K562 (cell line): Measurements from ENCODE around the gene ORC4. TPM values are rescaled to one million over a fixed set of nuclear protein-coding genes. Genes with fewer than 3 reads are reported as not detected.

Source experiments
- ATAC-seq: fragments of 200-7000 bp; cut with Tn5 transposase; 3 replicates; pipeline ENCODE4 v1.9.1; 2020; ENCODE audit warnings: moderate library complexity
- Bru-seq: library from RNA; stranded (reverse); fragments of 400-500 nt; gene quantifications from one replicate; lab custom pipeline; 2021; lab: Mats Ljungman, UMichigan
- BruChase-seq, 2 experiments: library from RNA; stranded (reverse); fragments of 400-500 nt; gene quantifications; one replicate each; lab custom pipeline; 2021; lab: Mats Ljungman, UMichigan
- BruUV-seq: library from RNA; stranded (reverse); fragments of 400-500 nt; replicated peaks from 2 replicates; lab custom pipeline; 2021; lab: Mats Ljungman, UMichigan
- CTCF ChIA-PET: fragments of 300-600 bp; formaldehyde crosslinking; extraction: SDS; loops from one replicate; lab custom pipeline; 2021; ENCODE audit warnings: low intra/inter-chr PET ratio; lab: Yijun Ruan, JAX
- POLR2A ChIA-PET: fragments of 300-600, 350-650 bp; sonication (Branson Sonifier 250); formaldehyde crosslinking; extraction: SDS; loops from one replicate; lab custom pipeline; 2021; ENCODE audit warnings: antibody characterized with exemption, inconsistent platforms; lab: Yijun Ruan, JAX
- DNase-seq, 4 experiments: peaks; one replicate each; pipeline versions ENCODE4 v3.0.0 to v3.0.0-alpha.2; 2011 to 2018; ENCODE audit warnings: low spot score in 3 of 4, mixed read lengths in 3 of 4; ENCODE audit errors: extremely low read depth in 1 of 4
- FAIRE-seq: peaks from 2 replicates; lab custom pipeline; 2011; peaks lifted over from hg19 to GRCh38; lab: Jason Lieb, UNC
- H2AFZ ChIP-seq: 2 replicates; pipeline ENCODE4 v1.6.0; 2011; ENCODE audit warnings: low read depth, low read length, control low read depth, inconsistent platforms
- H3K27ac ChIP-seq: fragments of 200-600 bp; 3 replicates; pipeline ENCODE4 v1.8.0; 2011; ENCODE audit warnings: low read depth, mild to moderate bottlenecking, control low read depth, inconsistent platforms, low read length, moderate library complexity, mixed read lengths; ENCODE audit errors: extremely low read depth
- H3K27me3 ChIP-seq, 2 experiments: fragments of 300-600 bp in 1 of 2; 2 replicates in 1 of 2; 3 replicates in 1 of 2; pipeline versions ENCODE4 v1.6.0 to v1.8.0; 2011; ENCODE audit warnings: inconsistent platforms in 2 of 2, low read length in 2 of 2, mild to moderate bottlenecking in 1 of 2, mixed read lengths in 1 of 2, moderate library complexity in 1 of 2; ENCODE audit not compliant: control insufficient read depth in 2 of 2, insufficient read depth in 2 of 2
- H3K36me3 ChIP-seq: fragments of 300-600 bp; 3 replicates; pipeline ENCODE4 v1.8.0; 2011; ENCODE audit warnings: mild to moderate bottlenecking, low read length, inconsistent platforms; ENCODE audit not compliant: control insufficient read depth, insufficient read depth
- H3K4me1 ChIP-seq, 2 experiments: fragments of 200-600 bp in 1 of 2; replicated peaks in 1 of 2; 2 replicates in 1 of 2; 3 replicates in 1 of 2; pipeline versions ENCODE4 v1.5.1 to v1.8.0; 2011; ENCODE audit warnings: inconsistent platforms in 2 of 2, low read length in 2 of 2, mild to moderate bottlenecking in 1 of 2, mixed read lengths in 1 of 2, moderate library complexity in 1 of 2; ENCODE audit not compliant: control insufficient read depth in 2 of 2, insufficient read depth in 2 of 2
- H3K4me2 ChIP-seq: 2 replicates; pipeline ENCODE4 v1.6.1; 2011; ENCODE audit warnings: low read length, control low read depth, inconsistent platforms, mixed read lengths; ENCODE audit not compliant: insufficient read depth
- H3K4me3 ChIP-seq: fragments of 200-600 bp; sonication (generic), shearing (Covaris generic); 2 replicates; pipeline ENCODE4 v1.5.1; 2016; ENCODE audit warnings: control low read depth, inconsistent platforms
- H3K79me2 ChIP-seq: fragments of 200-600 bp; 3 replicates; pipeline ENCODE4 v1.8.0; 2011; ENCODE audit warnings: low read length, inconsistent platforms; ENCODE audit not compliant: control insufficient read depth, insufficient read depth
- H3K9ac ChIP-seq, 2 experiments: 2 replicates each; pipeline versions ENCODE4 v1.6.0 to v1.6.1; 2011; ENCODE audit warnings: low read depth in 2 of 2, low read length in 2 of 2, control low read depth in 1 of 2, inconsistent platforms in 1 of 2, mild to moderate bottlenecking in 1 of 2, mixed read lengths in 1 of 2; ENCODE audit not compliant: insufficient read depth in 1 of 2
- H3K9me1 ChIP-seq: one replicate; pipeline ENCODE4 v1.6.0; 2011; ENCODE audit warnings: inconsistent platforms, mild to moderate bottlenecking, low read length, moderate library complexity; ENCODE audit not compliant: control insufficient read depth, insufficient read depth
- H3K9me3 ChIP-seq: replicated peaks from 2 replicates; pipeline ENCODE4 v1.5.1; 2011; ENCODE audit warnings: low read depth, low read length, inconsistent platforms; ENCODE audit not compliant: control insufficient read depth, insufficient read depth
- H4K20me1 ChIP-seq: replicated peaks from 2 replicates; pipeline ENCODE4 v1.6.1; 2011; ENCODE audit warnings: low read length, inconsistent platforms, mixed read lengths; ENCODE audit not compliant: control insufficient read depth, insufficient read depth
- COPS2 ChIP-seq: fragments of 450-650 bp; conservative IDR thresholded peaks from 2 replicates; pipeline ENCODE4 v1.6.1; 2016; ENCODE audit warnings: mild to moderate bottlenecking, moderate library complexity
- MGA ChIP-seq: fragments of 450-650 bp; IDR thresholded peaks from 2 replicates; pipeline ENCODE4 v1.6.1; 2016; ENCODE audit warnings: mild to moderate bottlenecking, moderate library complexity
- WGBS: fragments of 100-300 bp; shearing (Covaris generic); methylation state at CpG from one replicate; pipeline ENCODE4 v1.1.6; 2016; ENCODE audit warnings: low coverage, mixed read lengths; ENCODE audit not compliant: insufficient coverage; ENCODE audit errors: missing lambda C conversion rate; 5-methylcytosine and 5-hydroxymethylcytosine counted together
- in situ Hi-C: fragments of 300-500 bp; cut with MboI; formaldehyde crosslinking; loops from 4 replicates; pipeline ENCODE4 v1.15.0; 2018; ENCODE audit warnings: inconsistent platforms, mixed read lengths
- intact Hi-C: fragments of 100-400 bp; cut with micrococcal nuclease; formaldehyde crosslinking; loops from 2 replicates; pipeline ENCODE4 v1.14.2; 2022
- long read RNA-seq, 3 experiments: library from polyadenylated mRNA in 2 of 3; library from RNA in 1 of 3; unstranded in 2 of 3; stranded (forward) in 1 of 3; transcript quantifications; one replicate each; pipeline ENCODE4 v2.0.0, GENCODE V29; 2019 to 2022
- polyA minus RNA-seq, 3 experiments: library from RNA; depleted of rRNA, polyadenylated mRNA; stranded (reverse); fragments of >200 nt; gene quantifications; 2 replicates each; pipeline ENCODE4 v1.2.3, GENCODE V29; 2011
- polyA plus RNA-seq, 8 experiments: library from polyadenylated mRNA; depleted of rRNA in 4 of 8; stranded (reverse) in 5 of 8; unstranded in 3 of 8; fragments of >200 nt; fragmentation: Nextera tagmentation in 2 of 8; fragmentation: Illumina TruSeq in 1 of 8; extraction: Ambion mirVana in 2 of 8; extraction: Trizol in 1 of 8; gene quantifications; 2 replicates each; pipeline versions ENCODE4 v1.2.1 to v1.2.3, GENCODE V29; 2011 to 2014; ENCODE audit warnings: inconsistent platforms in 1 of 8, missing spikeins in 1 of 8
- total RNA-seq, 7 experiments: library from RNA; depleted of rRNA in 6 of 7; stranded (reverse); fragments of >200 nt in 6 of 7; fragmentation: Illumina TruSeq in 2 of 7; extraction: Trizol in 2 of 7; gene quantifications; 2 replicates each; pipeline versions ENCODE4 v1.2.1 to v1.2.3, GENCODE V29; 2011 to 2021; ENCODE audit warnings: low replicate concordance in 1 of 7

The ORC4 gene
- 31.8 and 105 TPM in 2 replicates for total RNA-seq (2011; cell fraction: chromatin; rRNA removed; ENCODE audit: low replicate concordance)
- total RNA-seq (2011; cell fraction: nucleolus; rRNA removed), result 17.7 and 26.2 TPM in 2 replicates
- 42.5 and 60.5 TPM in 2 replicates for total RNA-seq (2011; cell fraction: nucleoplasm; rRNA removed)
- total RNA-seq (2014; rRNA removed), result 61.4 and 62.2 TPM in 2 replicates
- total RNA-seq (2014; rRNA removed; fragmentation: Illumina TruSeq; extraction: Trizol), result 70.0 and 94.9 TPM in 2 replicates
- total RNA-seq (2015; rRNA removed; fragmentation: Illumina TruSeq; extraction: Trizol), result 49.2 and 58.6 TPM in 2 replicates
- 60.3 and 65.4 TPM in 2 replicates for total RNA-seq (2021)
- polyA plus RNA-seq (2011; rRNA removed), result 58.4 and 86.5 TPM in 2 replicates
- 14.9 and 49.8 TPM in 2 replicates for polyA plus RNA-seq (2011; cell fraction: cytosol; rRNA removed)
- 38.3 and 62.9 TPM in 2 replicates for polyA plus RNA-seq (2011; cell fraction: nucleus; rRNA removed)
- 51.3 and 54.1 TPM in 2 replicates for polyA plus RNA-seq (2012)
- polyA plus RNA-seq (2014; fragmentation: Illumina TruSeq; extraction: Trizol), result 64.1 and 100 TPM in 2 replicates
- 10 to 100 TPM; 86.8 to 90.0 TPM for polyA plus RNA-seq (2014; fragmentation: Nextera tagmentation; extraction: Ambion mirVana)
- polyA plus RNA-seq (2014; rRNA removed), result 70.5 and 86.5 TPM in 2 replicates
- 73.0 and 88.3 TPM in 2 replicates for polyA minus RNA-seq (2011; rRNA and poly(A)+ RNA removed)
- 21.6 and 26.1 TPM in 2 replicates for polyA minus RNA-seq (2011; cell fraction: cytosol; rRNA and poly(A)+ RNA removed)
- 42.7 and 84.9 TPM in 2 replicates for polyA minus RNA-seq (2011; cell fraction: nucleus; rRNA and poly(A)+ RNA removed)
- percentile 83 among the genes with signal in this experiment for Bru-seq, nascent RNA
- percentile 89 among the genes with signal in this experiment for BruChase-seq, experiment 1, labeled RNA remaining after a 2-hour chase
- percentile 90 among the genes with signal in this experiment for BruChase-seq, experiment 2, labeled RNA remaining after a 6-hour chase
- long read RNA-seq, experiment 1, full-length matches to known transcripts, result 99 of 163 reads
- long read RNA-seq, experiment 1, partial matches to known transcripts, result 11 of 163 reads
- long read RNA-seq, experiment 1, other reads (novel, unspliced or antisense), result 53 of 163 reads
- long read RNA-seq, experiment 2, full-length matches to known transcripts, result 17 of 61 reads
- long read RNA-seq, experiment 2, partial matches to known transcripts, result 22 of 61 reads
- long read RNA-seq, experiment 2, other reads (novel, unspliced or antisense), result 22 of 61 reads
- long read RNA-seq, experiment 3, full-length matches to known transcripts, result 44 of 64 reads
- long read RNA-seq, experiment 3, partial matches to known transcripts, result 1 of 64 reads
- long read RNA-seq, experiment 3, other reads (novel, unspliced or antisense), result 19 of 64 reads

- peak; percentile 98 for FAIRE-seq
- peaks cover 0 to 6% of the 10 kb centered on the region in 2 experiments; a peak in 2 of 5 replicates for H3K4me1 ChIP-seq
- TF ChIP-seq COPS2, result no peak
- TF ChIP-seq MGA, result peak; percentile 46
Observed at GRCh38 chr2:148020111-148021058, at the start of gene ORC4. TSS of gene ORC4 (minus strand) at chr2:148020737. CDS start at chr2:147975958, 44,779 bp downstream.

More at GRCh38 chr2:148020111-148021058, at the start of gene ORC4:
- Histone ChIP-seq H3K9me3 (no peaks in the 10 kb centered on the region), H3K36me3 (peaks cover 7% of the 10 kb centered on the region; the same call in 2 of the 3 replicates), H3K9me1 (no peaks in the 10 kb centered on the region), H3K79me2 (peaks cover 92% of the 10 kb centered on the region), H2AFZ (peak within 1 kb of the TSS; percentile 92), H3K9ac (peak within 1 kb of the TSS; percentile 75 to 92), H3K27me3 (no peaks in the 10 kb centered on the region), H4K20me1 (no peaks in the 10 kb centered on the region), H3K4me2 (peak within 1 kb of the TSS; percentile 99), H3K27ac (peak within 1 kb of the TSS; percentile 89), H3K4me3 (peak within 1 kb of the TSS; percentile 82)
- ATAC-seq (peak; percentile 83), DNase-seq (peak; percentile 91 to 99 (median 92))
- CTCF ChIA-PET, result no interaction called here
- in situ Hi-C loops (no loop called here), intact Hi-C loops (loop anchor here (5.0 kb wide), 1 partner anchor 178 kb away; no protein-coding TSS in a partner anchor)
- under 1% methylated on average over 30 of the region's 52 CpGs for WGBS
- POLR2A ChIA-PET, result interaction anchor here (0.5 to 1.1 kb wide), 6 partner anchors 9 to 489 kb away, joined by 3 to 4 read pairs (median 4); partner anchors contain the start of gene ACVR2A
- BruUV-seq, result TSS peak; percentile 65
